Chondrocyte (in vitro differentiated cells): ENCODE measurements around the gene ZNF487. TPM values are rescaled to one million over a fixed set of nuclear protein-coding genes. Genes with fewer than 3 reads are reported as not detected.
A peak's percentile ranks its signal among the peaks of the same experiment; 100 is the strongest.
"Not testable (repeated sequence)": the region's sequence is repeated elsewhere in the genome, so short reads cannot be mapped to it uniquely, and the experiment has no call there.

ENCODE experiments used
- DNase-seq: peaks from one replicate; pipeline ENCODE4 v3.0.0; 2021; ENCODE audit warnings: mixed read lengths, low spot score
- H3K27ac Mint-ChIP-seq: one replicate; pipeline ENCODE4 v1.8.0; 2021; ENCODE audit warnings: mild to moderate bottlenecking, moderate library complexity, mixed read lengths; ENCODE audit not compliant: unreplicated experiment
- H3K27me3 Mint-ChIP-seq: 2 replicates; pipeline ENCODE4 v1.8.0; 2021; ENCODE audit warnings: low read depth, mixed read lengths
- H3K36me3 Mint-ChIP-seq: 2 replicates; pipeline ENCODE4 v1.8.0; 2021; ENCODE audit warnings: low read depth, mixed read lengths
- H3K4me1 Mint-ChIP-seq: 2 replicates; pipeline ENCODE4 v1.8.0; 2021; ENCODE audit warnings: low read depth, mild to moderate bottlenecking, mixed read lengths
- H3K4me3 Mint-ChIP-seq: one replicate; pipeline ENCODE4 v1.8.0; 2021; ENCODE audit warnings: mild to moderate bottlenecking, moderate library complexity, mixed read lengths; ENCODE audit not compliant: unreplicated experiment
- H3K9me3 Mint-ChIP-seq: 2 replicates; pipeline ENCODE4 v1.8.0; 2021; ENCODE audit warnings: low read depth, mixed read lengths
- total RNA-seq: library from RNA; stranded (reverse); gene quantifications from 3 replicates; pipeline ENCODE4 v1.2.1, GENCODE V29; 2021
- TF ChIP-seq, protein P1 (sequence below): fragments of 200-600 bp; sonication (generic); IDR thresholded peaks from 2 replicates; pipeline ENCODE4 v1.5.0; 2021; ENCODE audit warnings: antibody characterized with exemption, mild to moderate bottlenecking, moderate library complexity

ZNF487 gene
- total RNA-seq, 1 donor from 2014 or later, result 2.7 TPM

DNA sequence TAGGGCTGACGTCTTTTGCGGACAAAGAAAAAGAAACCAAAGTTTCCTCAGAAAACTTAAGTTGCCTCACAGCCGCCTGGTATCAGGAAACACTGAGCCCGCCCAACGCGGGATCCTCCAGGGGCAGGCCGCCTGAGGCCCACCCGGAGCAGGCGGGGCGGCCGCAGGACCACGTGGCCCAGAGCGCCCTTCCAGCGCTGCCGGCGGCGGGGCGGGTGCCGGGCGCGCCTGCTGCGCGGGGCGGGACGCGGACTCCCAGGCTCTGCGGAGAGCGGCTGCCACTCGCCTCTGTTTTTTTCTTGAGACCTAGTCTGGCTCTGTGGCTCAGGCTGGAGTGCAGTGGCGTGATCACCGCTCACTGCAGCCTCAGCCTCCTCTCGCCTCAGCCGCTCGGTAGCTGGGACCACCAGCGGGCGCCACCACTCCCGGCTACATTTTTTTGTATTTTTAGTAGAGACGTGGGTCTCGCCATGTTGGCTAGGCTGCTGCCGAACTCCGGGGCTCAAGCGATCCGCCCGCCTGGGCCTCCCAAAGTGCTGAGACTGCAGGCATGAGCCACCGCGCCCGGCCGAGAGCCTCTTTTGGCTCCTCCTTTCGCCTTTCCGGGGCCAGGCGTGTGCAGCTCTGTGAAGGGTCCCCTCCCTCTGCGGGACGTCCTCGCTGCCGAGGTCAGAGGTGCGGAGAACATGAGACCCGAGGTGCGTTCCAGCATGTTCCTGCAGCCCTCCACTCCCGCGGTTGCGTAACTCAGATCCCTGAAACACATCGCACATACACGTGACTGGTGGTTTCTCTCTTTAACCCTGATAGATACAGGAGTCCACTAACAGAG lies 16.3 kb upstream of the ZNF487 start:
- Mint-ChIP-seq H3K27ac (peak overlapping the region; percentile 98), H3K4me1 (peaks cover 16% of the 10 kb centered on the region), H3K9me3 (no peaks in the 10 kb centered on the region), H3K27me3 (no peaks in the 10 kb centered on the region), H3K36me3 (no peaks in the 10 kb centered on the region), H3K4me3 (peak overlapping the region; percentile 87)
- DNase-seq, result no peak
- TF ChIP-seq, protein P1, sequence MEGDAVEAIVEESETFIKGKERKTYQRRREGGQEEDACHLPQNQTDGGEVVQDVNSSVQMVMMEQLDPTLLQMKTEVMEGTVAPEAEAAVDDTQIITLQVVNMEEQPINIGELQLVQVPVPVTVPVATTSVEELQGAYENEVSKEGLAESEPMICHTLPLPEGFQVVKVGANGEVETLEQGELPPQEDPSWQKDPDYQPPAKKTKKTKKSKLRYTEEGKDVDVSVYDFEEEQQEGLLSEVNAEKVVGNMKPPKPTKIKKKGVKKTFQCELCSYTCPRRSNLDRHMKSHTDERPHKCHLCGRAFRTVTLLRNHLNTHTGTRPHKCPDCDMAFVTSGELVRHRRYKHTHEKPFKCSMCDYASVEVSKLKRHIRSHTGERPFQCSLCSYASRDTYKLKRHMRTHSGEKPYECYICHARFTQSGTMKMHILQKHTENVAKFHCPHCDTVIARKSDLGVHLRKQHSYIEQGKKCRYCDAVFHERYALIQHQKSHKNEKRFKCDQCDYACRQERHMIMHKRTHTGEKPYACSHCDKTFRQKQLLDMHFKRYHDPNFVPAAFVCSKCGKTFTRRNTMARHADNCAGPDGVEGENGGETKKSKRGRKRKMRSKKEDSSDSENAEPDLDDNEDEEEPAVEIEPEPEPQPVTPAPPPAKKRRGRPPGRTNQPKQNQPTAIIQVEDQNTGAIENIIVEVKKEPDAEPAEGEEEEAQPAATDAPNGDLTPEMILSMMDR, result peak; percentile 71

DNA sequence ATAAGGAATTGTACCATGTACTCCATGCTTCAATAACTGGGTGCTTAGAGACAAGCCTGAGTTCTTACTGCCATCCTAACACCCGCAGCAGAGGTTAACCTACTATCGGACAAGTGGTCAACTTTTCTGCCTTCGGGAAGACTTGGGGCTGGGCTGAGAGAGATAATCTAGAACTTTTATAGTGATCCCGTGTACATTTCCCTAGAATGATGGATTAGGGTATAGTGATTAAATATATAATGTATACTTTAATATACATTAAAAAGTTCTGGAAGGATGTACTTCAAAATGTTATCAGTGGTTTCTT lies 15.8 kb upstream of the ZNF487 start:
- Mint-ChIP-seq H3K27me3 (no peaks in the 10 kb centered on the region), H3K4me3 (peak overlapping the region; percentile 87), H3K9me3 (no peaks in the 10 kb centered on the region), H3K4me1 (peaks cover 16% of the 10 kb centered on the region), H3K36me3 (no peaks in the 10 kb centered on the region), H3K27ac (peak overlapping the region; percentile 98)
- no peak for DNase-seq
- TF ChIP-seq, protein P1, result no peak

DNA sequence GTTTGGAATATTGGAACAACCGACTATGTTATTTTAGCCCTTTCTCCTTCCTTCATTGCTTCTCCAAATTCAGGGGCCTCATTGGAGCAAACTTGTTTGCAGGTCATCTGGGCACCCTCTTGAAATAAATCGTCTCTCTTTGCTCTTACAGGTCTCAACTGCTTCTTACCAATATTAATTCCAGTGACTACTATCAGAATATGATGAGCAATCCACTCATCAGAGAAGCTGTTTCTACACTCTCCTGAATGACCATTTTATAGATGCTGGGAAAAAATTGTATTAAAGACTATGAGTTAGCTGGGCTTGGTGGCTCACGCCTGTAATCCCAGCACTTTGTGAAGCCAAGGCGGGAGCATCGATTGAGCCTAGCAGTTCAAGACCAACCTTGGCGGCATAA lies 15.4 kb upstream of the ZNF487 start:
- H3K27me3 Mint-ChIP-seq, result no peaks in the 10 kb centered on the region
- DNase-seq, result no peak
- H3K36me3 Mint-ChIP-seq, result no peaks in the 10 kb centered on the region
- peak overlapping the region; percentile 53 for H3K27ac Mint-ChIP-seq
- TF ChIP-seq, protein P1, result no peak
- peak overlapping the region; percentile 31 for H3K4me3 Mint-ChIP-seq
- no peaks in the 10 kb centered on the region for H3K9me3 Mint-ChIP-seq
- H3K4me1 Mint-ChIP-seq, result peaks cover 16% of the 10 kb centered on the region

DNA sequence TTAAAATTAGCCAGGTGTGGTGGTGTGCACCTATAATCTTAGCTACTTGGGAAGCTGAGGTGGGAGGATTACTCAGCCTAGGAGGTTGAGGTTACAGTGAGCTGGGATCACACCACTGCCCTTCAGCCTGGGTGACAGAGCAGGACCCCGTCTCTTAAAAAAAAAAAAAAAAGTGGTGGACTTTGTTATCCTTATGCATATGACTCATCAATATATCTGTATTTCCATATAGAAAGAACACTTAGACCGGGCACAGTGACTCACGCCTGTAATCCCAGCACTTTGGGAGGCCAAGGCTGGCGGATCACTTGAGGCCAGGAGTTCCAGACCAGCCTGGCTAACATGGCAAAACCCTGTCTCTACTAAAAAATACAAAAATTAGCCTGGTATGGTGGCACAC lies 15.0 kb upstream of the ZNF487 start:
- not testable (repeated sequence) for H3K27me3 Mint-ChIP-seq, H3K27ac Mint-ChIP-seq, DNase-seq, H3K9me3 Mint-ChIP-seq, H3K4me3 Mint-ChIP-seq, H3K36me3 Mint-ChIP-seq
- peaks cover 16% of the 10 kb centered on the region for H3K4me1 Mint-ChIP-seq

DNA sequence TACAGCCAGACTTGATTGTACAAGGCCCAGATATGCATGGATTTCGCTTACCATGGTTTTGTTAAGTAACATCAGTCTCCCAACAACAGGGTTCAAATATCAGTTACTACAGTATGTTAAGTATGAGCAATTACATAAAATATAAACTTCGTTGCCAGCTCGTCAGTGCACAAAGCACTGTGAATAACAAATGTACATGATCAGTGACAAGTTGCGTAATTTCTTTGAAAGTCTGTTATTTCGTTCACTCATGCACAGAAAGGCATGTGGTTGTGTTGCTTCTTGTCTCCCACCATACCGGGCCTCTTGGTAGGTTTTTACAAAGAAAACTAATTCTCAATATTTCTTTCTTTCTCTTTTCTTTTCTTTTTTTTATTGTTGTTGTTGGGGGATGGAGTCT lies 12.5 kb upstream of the ZNF487 start:
- Mint-ChIP-seq H3K27me3 (no peaks in the 10 kb centered on the region), H3K36me3 (no peaks in the 10 kb centered on the region), H3K4me1 (peaks cover 16% of the 10 kb centered on the region), H3K9me3 (no peaks in the 10 kb centered on the region), H3K4me3 (no peak overlapping the region), H3K27ac (no peak overlapping the region)
- DNase-seq, result no peak
- TF ChIP-seq, protein P1, result no peak

DNA sequence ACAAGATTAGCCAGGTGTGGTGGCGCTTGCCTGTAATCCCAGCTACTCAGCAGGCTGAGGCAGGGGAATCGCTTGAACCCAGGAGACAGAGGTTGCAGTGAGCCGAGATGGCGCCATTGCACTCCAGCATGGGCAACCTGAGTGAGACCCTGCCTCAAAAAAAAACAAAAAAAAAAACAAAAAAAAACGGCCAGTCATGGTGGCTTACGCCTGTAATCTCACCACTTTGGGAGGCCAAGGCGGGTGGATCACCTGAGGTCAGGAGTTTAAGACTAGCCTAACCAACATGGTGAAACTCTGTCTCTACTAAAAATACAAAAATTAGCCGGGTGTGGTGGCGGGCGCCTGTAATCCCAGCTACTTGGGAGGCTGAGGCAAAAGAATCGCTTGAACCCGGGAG lies 10.4 kb upstream of the ZNF487 start:
- not testable (repeated sequence) for H3K9me3 Mint-ChIP-seq, H3K27ac Mint-ChIP-seq, H3K27me3 Mint-ChIP-seq, H3K4me3 Mint-ChIP-seq, H3K4me1 Mint-ChIP-seq, H3K36me3 Mint-ChIP-seq, DNase-seq
